Tongue (tissue), 2 donors: Measurements from ENCODE around the gene ACLY. TPM values are rescaled to one million over a fixed set of nuclear protein-coding genes. Genes with fewer than 3 reads are reported as not detected.
"Not testable (repeated sequence)": the region's sequence is repeated elsewhere in the genome, so short reads cannot be mapped to it uniquely, and the experiment has no call there.

Experiments used
- DNase-seq: peaks from one replicate; pipeline ENCODE4 v3.0.0-alpha.2; 2015
- total RNA-seq: library from RNA; depleted of rRNA; stranded (reverse); fragments of >200 nt; gene quantifications from one replicate; pipeline ENCODE4 v1.2.3, GENCODE V29; 2014

The ACLY gene
- total RNA-seq, 1 donor from 2014 or later = 58.4 TPM

GRCh38 chr17:41910701-41911391 lies 7.9 kb downstream of the ACLY start:
- no peak for DNase-seq

DNA sequence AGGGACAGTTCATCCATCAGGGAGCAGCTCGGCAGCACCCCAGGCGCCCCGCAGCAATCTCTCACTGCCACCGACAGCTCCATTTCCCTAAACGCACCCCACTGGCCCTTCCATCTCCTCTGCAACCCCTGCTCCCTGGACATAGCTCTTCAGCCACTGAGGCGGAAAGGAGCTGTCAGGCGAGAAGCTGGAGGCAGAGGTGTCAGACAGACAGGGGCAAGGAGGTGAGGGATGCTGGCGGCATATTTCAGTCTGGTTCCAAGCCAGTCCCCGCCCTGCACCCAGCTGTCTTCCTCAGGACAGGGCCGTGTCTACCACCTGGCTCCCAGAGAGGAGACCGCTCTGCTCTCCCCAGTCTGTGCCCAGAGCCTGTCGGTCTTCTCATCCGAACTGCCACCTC lies 9.7 kb downstream of the ACLY start:
- DNase-seq = no peak

GRCh38 chr17:41907633-41908539 lies 10.9 kb downstream of the ACLY start:
- DNase-seq = no peak

DNA sequence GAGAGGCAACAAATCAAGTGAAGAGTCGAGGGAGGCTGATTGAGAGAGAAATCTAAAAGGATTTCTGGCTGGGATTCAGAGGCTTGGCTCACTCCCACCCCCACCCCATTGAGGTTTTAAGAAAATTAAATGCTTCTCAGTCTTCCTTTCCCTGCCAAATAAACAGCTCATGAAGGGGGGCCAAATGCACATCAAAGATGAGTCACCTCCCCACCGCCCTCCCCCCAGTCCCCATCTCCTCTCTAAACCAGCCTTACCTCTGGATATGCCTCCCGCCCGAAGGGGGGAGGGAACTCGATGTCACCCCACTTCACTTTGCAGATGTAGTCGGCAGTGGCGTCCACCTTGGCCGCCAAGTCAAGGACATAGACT lies 11.6 kb downstream of the ACLY start:
- DNase-seq = no peak

DNA sequence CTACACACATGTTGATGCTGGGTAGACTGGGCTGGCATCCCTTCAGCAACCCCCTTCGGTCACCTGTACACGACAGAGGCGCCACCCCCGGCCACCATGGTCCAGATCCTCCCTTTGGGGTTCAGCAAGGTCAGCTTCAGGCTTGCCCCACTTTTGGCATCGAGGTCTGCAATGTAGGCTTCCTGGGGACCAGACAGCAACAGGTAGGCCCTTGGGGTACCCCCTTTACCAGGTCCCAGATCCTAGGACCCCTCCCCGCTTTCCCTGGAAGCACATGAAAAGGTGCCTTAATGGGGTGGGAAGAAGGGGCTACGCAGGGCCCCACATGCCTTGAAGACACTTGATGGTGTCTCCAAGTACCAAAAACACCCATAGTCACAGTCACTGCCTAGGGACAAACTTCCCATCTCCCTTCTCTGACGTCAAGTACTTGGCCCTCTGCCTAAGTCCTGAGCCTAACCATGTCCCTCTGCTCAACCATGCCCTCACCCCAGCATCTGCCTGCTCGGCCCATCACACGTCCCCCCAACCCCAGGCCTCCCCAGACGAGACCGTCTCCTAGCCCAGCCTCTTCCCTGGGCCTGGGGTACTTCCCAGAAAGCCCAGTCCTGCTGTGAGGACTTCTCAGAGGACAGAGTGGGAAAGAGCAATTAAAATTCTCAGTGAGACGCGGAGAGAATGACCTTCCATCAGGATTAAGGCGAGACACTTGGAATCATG lies 12.1 kb downstream of the ACLY start:
- DNase-seq = no peak

GRCh38 chr17:41905172-41905571 lies 13.6 kb downstream of the ACLY start:
- no peak for DNase-seq

DNA sequence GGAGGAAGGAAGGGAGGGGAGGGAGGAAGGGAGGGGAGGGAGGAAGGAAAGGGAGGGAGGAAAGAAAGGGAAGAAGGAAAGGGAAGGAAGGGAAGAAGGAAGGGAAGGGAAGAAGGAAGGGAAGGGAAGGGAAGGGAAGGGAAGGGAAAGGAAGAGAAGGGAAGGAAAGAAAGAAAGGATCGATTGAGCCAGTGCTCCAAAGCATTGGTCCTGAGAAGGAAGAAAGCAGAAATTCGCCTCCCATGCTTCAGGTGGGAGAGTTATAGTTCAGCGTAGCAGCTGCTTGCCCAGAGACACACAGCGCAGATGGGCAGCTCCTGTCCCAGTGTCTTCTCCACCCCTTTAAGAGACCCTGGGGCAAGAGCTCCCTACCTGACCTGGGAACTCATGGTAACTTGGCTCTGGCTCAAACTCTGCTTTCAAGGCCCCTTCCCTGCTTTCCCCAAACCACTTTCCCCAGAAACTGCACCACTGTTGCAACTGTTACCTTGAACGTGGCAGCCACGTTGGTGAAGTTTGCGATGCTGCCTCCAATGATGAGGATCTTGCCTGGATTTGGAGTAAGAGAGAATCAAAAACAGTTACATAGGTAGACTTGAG lies 14.4 kb downstream of the ACLY start:
- no peak for DNase-seq

DNA sequence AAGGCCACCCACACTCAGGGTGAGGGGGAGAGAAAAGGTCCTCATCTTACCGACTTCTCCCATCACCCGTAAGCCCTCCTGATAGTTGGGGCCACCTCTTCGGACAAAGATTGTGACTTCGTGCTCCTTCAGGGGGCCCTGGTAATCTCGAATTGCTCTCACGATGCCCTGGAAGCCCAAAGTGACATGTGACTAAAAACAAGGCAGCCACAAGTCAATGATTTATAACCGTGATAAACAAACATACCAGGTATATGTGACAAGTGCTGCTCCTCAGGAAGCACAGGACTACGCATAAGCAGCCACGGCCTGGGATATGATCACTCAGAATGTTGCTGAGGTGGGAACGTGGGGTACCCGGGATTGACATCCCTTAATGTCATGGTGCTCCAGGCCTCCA lies 17.1 kb downstream of the ACLY start:
- no peak for DNase-seq

DNA sequence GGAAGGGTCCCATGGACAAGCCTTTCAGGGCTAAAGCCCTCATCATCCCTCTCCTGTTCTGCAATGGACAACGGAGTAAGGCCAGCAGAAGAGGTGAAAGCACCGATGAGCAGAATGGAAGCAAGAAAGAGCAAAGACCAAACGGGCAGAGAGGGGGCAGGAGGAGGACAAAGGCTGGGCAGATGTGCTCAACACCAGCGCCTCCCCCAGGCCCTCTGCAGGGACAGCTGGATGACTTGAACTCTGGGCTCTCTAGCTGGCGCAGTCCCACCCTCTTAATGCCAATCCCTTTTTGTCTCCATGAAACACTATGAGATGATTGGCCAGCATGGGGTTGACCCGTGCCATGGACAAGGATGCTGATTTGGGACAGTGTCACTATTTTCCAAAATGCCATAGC lies 22.0 kb downstream of the ACLY start:
- DNase-seq = no peak

DNA sequence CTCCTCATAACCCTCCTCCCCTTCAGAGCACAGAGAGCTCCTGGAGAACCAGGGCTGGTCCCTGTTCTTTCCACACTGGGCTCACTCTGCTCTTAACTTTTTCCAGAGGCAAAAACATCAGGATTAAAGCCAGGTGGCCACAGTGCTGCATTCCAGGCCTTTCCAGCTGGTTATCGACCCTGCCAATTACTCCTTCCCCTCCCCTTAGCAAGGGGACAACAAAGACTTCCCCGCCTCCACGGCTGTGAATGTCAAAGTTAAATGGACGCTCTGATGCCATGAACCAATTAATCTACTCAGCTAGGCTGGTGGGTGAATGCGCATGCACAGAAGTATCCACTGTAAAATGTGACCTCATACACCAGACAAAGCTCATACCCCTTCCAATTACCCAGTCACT lies 23.1 kb downstream of the ACLY start:
- peak; percentile 76 for DNase-seq

DNA sequence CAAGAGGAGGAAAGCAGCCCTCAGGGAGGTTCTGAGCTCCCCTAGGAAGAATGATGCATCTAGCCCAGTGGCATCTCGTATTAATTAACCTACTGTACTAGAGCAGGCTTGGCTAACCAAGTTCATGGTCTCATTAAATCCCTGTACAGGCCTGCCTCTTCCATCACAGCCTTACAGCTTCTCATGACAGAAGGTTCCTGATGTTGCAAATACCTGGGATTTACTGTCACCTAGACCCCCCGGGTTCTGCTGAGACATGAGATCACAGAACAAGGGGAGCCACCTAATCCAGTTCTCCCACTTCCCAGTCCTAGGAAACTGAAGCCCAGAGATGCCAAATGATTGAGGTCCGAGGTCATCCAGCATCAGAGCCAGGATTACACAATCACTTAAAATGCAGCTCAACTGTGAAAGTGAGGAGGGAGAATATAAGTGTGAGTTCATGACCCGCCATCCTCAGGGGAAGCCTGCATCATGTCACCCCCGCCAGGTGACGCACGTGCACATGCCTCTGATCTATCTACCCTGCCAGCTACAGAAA lies 23.9 kb downstream of the ACLY start:
- peak; percentile 21 for DNase-seq

DNA sequence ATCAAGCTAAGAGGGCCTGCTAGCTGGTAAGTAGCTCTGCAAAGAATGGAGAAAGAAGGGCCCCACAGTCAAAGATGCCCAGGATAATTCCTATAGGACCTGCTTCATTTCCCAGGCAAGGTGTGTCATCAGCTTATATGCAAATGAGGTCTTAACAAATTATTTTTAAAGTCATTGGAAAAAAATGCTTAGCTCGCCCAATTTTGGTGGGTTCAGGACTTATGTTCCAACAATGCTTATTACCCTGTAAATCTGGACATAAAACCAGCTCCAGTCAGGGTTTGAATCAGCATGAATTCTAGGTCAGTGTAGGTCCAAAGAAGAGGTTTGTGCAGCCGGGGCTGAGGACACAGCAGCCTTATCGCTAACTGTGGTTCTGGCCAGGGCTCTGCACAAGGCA lies 25.4 kb downstream of the ACLY start:
- no peak for DNase-seq

- no peak for DNase-seq
Measured at GRCh38 chr17:41892021-41892376, 26.8 kb downstream of the ACLY start.

- no peak for DNase-seq
Measured at GRCh38 chr17:41891135-41892020, 27.4 kb downstream of the ACLY start.

GRCh38 chr17:41888332-41888965 lies 30.3 kb downstream of the ACLY start:
- no peak for DNase-seq

GRCh38 chr17:41885733-41886132 lies 33.0 kb downstream of the ACLY start:
- no peak for DNase-seq

GRCh38 chr17:41882756-41883155 lies 36.0 kb downstream of the ACLY start:
- DNase-seq = no peak

DNA sequence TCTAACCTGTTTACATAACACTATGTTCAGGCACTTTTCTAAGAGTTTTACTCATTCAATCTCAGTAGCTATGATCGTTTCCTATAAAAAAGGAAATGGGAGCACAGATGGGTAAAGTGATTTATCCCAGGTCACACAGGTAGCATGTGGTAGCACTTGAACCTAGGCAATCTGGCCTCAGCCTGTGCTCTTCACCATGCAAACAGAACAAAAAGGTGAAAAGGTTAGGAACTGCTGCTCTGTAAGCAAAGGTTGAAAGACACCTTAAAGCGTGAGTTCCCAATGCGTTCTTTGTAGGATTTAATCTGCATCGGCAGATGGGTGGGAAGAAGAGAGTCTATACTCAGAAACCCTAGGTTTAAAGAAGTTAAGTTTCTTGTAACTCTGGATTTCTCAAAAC lies 38.6 kb downstream of the ACLY start:
- DNase-seq = no peak

GRCh38 chr17:41874293-41874670 lies 44.5 kb downstream of the ACLY start:
- not testable (repeated sequence) for DNase-seq

GRCh38 chr17:41873559-41874292 lies 45.0 kb downstream of the ACLY start:
- DNase-seq = no peak
